HG02973 (cell line): ENCODE measurements around the gene ITGA11.

ENCODE experiments used
- ATAC-seq: cut with Tn5 transposase; IDR thresholded peaks from one replicate; pipeline ENCODE4 v1.9.1; 2021; ENCODE audit warnings: moderate library complexity; ENCODE audit not compliant: unreplicated experiment

The ITGA11 gene

DNA sequence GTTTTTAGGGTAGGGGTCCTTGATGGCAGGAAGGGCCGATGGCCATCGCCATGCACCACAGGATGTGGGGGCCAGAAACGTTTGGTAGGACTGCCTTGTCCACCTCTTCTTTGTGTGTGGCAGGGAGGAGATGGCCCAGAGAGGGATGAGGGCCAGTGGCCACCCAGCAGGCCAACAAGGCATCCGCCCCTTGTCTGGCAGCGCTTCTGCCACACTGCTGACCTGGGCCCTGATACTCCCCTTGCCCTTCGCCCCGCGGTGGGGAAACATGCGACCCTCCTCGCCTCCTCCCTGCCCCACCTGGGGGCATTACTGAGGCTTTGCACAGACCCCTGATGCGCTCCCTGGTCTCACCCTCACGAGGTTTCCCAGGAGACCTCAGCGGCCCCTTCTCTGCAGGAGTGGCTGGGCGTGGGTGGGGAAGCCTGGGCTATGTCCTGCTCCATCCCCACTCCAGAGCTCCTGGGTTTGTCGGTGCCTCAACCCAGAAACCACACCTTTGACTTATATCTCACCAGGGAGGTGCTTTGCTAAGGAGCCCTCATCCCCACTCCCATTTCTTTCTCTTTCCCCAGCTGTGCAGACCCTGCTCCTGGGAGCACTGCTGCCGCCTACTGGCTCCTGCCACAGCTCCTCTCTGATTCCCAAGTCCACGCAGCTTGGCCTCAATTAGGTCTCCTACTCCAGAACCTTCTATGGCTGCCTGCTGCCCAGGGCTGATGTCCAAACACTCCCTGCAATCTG lies 115.7 kb downstream of the ITGA11 start:
- ATAC-seq = no peak

GRCh38 chr15:68315495-68316031 lies 116.4 kb downstream of the ITGA11 start:
- ATAC-seq = no peak

DNA sequence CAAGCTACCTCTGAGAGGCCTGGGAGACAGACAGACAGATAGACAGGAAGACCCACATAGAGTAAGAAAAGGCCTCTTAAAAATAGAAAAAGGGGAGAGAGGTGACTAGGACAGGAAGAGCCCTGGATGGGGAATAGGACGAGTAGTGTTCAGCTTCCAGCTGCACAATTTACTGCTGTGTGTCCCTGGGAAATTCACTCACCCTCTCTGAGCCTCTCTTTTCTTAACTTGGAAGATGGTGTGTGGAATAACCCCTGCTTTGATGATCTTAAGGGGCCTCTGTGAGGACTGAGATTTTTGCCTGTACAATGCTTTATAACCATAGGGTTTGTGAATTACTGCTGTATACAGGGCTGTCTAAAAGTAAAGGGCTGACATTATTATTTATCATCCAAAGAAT lies 116.9 kb downstream of the ITGA11 start:
- ATAC-seq = no peak

DNA sequence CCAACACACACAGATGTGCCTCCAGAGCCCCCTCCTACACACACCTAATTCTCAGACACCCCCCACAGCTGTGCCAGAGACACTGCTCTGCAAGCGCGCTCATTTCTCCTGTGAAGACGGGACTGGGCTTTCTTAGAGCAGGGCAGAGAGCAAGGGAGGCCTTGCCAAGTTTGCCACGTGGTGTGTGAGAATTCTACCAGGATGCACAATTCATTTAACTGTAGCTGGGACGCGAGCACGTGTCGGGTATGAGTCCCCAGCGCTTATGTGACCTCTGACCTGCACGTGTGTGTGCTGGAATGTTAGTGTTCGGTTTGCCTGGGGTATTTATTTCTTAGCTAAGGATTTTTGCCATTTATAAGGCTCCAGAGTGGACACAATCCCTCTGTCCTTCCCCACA lies 117.4 kb downstream of the ITGA11 start:
- no peak for ATAC-seq

GRCh38 chr15:68313501-68314410 lies 118.2 kb downstream of the ITGA11 start:
- no peak for ATAC-seq

DNA sequence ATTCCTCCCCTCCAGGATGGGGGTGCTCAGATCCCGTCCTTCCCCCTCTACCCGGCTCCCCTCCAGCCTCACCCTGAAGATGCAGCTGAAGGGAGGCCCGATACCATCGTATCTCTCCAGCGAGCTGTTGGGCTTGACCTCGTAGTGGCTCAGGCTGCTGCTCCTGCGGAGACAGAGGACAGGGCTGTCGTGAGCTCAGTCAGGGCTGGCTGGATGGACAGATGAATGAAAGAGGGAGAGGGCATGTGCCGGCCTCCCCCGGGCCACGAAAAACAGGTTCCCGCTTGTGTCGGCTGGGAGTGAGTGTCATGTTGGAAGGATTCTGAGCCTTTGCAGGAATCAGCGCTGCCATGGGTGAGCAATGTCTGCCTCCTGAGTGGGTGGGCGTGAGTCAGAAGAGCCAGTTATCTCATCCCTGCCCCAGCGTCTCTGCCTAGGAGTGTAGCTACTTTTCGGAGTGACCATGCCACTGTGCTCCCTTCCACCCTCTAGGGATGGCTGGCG lies 119.2 kb downstream of the ITGA11 start:
- no peak for ATAC-seq

GRCh38 chr15:68311859-68312557 lies 120.0 kb downstream of the ITGA11 start:
- ATAC-seq = no peak

GRCh38 chr15:68311464-68311835 lies 120.5 kb downstream of the ITGA11 start:
- no peak for ATAC-seq

- ATAC-seq = no peak
Measured at GRCh38 chr15:68310804-68311463, 121.0 kb downstream of the ITGA11 start.

GRCh38 chr15:68310178-68310803 lies 121.7 kb downstream of the ITGA11 start:
- ATAC-seq = no peak

- ATAC-seq = no peak
Measured at GRCh38 chr15:68309024-68309423, 122.9 kb downstream of the ITGA11 start.

GRCh38 chr15:68307131-68307928 lies 124.6 kb downstream of the ITGA11 start:
- no peak for ATAC-seq

DNA sequence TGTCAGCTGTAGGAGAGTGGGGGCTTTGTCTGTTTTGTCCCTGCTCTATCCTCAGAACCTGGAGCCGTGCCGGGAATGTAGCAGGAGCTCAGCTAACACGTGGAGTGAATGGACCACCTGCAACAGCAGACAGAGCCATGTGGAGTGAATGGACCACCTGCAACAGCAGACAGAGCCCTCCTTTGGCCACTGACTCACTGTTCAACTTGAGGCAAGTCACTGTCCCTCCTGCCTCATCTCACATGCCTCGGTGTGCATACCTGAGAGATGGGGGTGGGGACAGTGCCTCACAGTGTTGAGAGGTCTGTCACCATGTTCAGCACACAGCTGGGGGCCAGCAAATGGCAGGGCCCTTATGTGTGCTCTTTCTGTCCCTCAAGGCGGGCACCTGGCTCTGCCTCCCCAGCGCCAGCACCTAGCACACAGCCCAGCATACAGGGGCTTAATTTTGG lies 126.5 kb downstream of the ITGA11 start:
- no peak for ATAC-seq

DNA sequence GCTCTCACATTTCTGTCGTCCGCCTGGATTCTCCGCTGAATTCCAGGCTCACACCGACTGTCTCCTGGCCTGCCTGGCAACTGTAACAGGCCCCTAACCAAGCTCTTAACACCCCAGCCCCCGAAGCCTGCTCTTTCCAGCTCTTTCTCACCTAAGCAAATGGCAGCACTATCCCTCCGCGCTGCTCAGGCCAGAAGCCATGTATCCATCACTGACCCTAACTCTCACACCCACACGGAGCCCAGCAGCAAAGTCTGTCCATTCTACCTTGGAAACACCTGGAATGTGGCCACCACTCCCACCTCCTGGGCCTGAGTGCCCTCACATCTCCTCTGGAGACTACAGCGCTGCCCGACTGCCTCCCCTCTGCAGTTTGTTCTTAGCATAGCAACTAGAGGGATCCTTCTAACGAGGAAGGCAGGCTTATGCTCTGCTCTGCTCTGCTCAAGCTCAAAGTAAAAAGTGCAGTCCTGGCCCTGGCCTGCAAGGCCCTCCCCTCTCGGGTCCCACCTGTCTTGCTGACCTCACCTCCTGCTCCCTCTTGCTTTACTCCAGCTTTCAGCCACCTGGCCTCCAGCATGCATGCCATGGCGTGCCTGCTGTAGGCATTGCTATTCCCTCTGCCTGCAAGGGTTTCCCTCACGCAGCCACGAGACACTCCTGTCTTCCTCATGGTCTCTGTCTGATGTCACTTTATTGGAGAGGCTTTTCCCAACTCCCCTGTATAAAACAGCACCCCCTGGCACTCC lies 127.2 kb downstream of the ITGA11 start:
- ATAC-seq = no peak

DNA sequence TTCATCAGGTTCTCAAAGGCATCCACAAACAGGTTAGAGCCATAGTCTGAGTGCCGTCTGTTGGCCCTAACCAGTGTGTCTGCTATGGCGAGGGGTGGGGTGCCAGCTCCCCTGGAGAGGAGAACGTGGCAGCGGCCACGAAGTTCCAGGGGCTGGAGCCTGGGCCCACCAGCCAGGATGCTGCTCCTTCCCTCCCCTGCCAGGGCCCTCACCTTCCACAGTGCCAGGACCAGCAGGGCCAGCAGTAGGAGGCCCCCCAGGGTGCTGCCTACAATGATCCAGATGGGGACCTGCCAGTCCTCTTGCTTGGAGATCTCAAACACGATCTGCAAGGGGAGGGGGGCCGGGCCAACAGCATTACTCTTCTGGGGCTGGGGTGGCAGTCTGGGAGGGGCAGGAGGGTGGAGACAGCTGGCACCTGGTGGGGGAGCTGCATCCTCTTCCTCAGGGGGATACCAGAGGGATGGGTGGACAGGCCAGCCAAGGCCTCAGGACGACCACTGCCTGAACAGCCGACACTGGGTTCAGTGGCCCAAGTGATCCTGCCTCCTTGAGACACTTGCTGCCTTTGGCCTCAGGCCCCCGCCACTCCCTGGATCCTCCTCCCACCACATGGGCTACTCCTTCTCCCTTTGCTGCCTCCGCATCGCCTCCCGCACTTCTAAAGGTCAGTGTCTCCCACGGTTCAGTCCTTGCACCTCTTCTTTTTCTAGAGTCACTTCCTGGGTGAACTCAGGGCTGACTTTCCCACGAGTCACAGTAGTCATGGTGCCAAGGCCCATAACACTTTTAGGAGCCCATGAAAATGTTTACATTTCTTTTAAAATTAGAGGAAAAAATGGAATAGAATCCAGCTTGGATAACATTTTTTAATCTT lies 128.2 kb downstream of the ITGA11 start:
- ATAC-seq = no peak

GRCh38 chr15:68303134-68303533 lies 128.8 kb downstream of the ITGA11 start:
- ATAC-seq = no peak

DNA sequence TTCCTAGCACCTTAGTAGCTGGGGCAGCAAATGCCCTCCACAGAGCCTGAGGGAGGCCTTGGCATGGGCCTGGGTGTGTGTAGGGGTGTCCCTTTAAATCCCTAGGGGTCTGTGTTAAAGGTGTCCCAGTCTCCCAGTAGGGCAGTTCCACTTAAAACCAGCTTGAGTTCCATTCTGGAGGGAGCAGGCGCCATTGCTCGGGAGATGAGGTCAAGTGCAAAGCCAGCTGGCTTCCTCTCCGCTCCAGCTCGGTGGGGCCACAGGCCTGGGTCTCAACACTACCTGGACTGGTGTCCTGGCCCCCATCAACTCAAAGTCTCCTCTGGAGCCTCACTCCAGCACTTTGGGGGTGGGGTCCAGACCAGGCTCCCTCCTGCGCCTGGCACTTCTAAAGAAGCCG lies 129.2 kb downstream of the ITGA11 start:
- no peak for ATAC-seq

DNA sequence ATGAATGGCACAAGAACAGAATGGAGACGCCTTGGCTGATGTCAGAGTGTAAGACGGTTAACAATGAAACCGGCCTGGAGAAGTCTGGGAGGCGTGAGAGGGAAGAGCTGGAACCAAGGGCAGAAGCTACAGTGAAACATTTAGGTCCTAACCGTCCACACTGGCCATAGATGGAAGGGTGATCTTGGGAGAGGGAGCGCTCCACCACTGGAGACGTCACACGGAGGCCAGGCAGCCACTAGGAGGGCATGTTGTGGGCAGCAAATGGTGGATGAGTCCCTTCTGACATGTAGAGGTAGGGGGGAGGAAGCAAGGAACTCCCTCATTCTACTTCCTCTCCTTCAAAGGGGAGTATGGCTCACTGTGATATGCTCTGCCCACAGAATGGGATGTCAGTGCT lies 130.7 kb downstream of the ITGA11 start:
- no peak for ATAC-seq
